Transverse colon (tissue), 3 donors: ENCODE data around the gene MRPS31.

Experiments used
- CTCF ChIP-seq, 5 experiments: fragments of 200-600 bp in 3 of 5; fragments of 450-650 bp in 2 of 5; sonication (generic) in 3 of 5; IDR thresholded peaks; 1 replicate in 2 of 5; 2 replicates in 3 of 5; pipeline ENCODE4 v1.5.1; 2016 to 2017; ENCODE audit warnings: antibody characterized with exemption in 5 of 5, inconsistent platforms in 3 of 5, mild to moderate bottlenecking in 2 of 5, moderate library complexity in 1 of 5
- POLR2A ChIP-seq: fragments of 450-650 bp; IDR thresholded peaks from one replicate; pipeline ENCODE4 v1.6.1; 2016; ENCODE audit warnings: antibody characterized with exemption, mild to moderate bottlenecking, moderate library complexity

- TF ChIP-seq POLR2A = no peak
- TF ChIP-seq CTCF (IDR thresholded peaks at IDR 0.05) = no peak
Measured at GRCh38 chr13:40812102-40812501, 41.1 kb upstream of the MRPS31 start.
